ENCODE measurements around the gene YY1. TPM values are rescaled to one million over a fixed set of nuclear protein-coding genes. Genes with fewer than 3 reads are reported as not detected.
"Not testable (repeated sequence)": the region's sequence is repeated elsewhere in the genome, so short reads cannot be mapped to it uniquely, and the experiment has no call there.

YY1 gene
- total RNA-seq, 1 donor from 2014 or later = 42.4 TPM

GRCh38 chr14:100294963-100295330 is 56.0 kb downstream of the YY1 start:
- DNase-seq (ENCODE audit: low spot score in 2 of 2) = no peak
- no peaks in the 10 kb centered on the region for H3K27me3 ChIP-seq
- no peak overlapping the region for H3K4me3 ChIP-seq
- TF ChIP-seq, protein P1, sequence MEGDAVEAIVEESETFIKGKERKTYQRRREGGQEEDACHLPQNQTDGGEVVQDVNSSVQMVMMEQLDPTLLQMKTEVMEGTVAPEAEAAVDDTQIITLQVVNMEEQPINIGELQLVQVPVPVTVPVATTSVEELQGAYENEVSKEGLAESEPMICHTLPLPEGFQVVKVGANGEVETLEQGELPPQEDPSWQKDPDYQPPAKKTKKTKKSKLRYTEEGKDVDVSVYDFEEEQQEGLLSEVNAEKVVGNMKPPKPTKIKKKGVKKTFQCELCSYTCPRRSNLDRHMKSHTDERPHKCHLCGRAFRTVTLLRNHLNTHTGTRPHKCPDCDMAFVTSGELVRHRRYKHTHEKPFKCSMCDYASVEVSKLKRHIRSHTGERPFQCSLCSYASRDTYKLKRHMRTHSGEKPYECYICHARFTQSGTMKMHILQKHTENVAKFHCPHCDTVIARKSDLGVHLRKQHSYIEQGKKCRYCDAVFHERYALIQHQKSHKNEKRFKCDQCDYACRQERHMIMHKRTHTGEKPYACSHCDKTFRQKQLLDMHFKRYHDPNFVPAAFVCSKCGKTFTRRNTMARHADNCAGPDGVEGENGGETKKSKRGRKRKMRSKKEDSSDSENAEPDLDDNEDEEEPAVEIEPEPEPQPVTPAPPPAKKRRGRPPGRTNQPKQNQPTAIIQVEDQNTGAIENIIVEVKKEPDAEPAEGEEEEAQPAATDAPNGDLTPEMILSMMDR (IDR thresholded peaks at IDR 0.05) = no peak
- peaks cover 10 to 26% of the 10 kb centered on the region in 2 donors for H3K36me3 ChIP-seq
- H3K27ac ChIP-seq = peak overlapping the region; percentile 35 to 47
- H3K9me3 ChIP-seq = no peaks in the 10 kb centered on the region
- intact Hi-C loops (cut with DNase I) = no loop called here
- peaks cover 7 to 18% of the 10 kb centered on the region in 2 donors for H3K4me1 ChIP-seq

DNA sequence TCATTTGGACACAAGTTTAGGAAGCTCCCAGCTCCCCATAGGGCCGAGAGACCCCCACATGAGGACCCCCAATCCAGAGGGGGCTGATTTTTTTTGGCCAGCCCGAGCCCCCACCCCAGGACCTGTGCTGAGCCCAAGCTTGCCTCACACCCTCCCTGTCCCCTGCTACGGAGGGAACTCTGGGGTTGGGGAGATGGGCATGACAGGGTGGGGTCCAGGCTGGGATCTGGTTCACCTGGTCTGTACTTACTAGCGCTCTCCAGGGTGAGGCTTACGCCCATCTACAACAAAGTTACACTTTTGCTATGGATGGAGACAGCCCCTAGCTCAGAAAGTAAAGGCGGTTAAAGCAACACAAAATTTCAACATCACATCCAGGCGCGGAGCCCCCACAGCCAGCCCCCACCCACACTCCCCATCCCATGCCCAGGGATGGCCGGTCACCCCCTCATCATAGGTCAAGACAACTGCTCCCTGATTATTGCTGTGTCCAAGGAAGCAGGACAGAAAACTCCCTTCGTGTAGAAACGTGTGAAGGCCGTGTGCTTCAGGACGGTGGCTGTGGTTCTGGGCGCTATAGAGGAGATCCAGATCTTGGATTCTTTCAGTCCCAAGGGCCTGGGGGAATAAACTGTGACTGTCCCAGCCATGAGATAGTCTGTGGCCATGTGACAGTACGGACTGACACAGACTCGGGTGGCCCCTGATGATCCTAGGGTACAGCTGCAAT is 56.6 kb downstream of the YY1 start:
- H3K4me3 ChIP-seq = no peak overlapping the region
- H3K4me1 ChIP-seq = peaks cover 7 to 18% of the 10 kb centered on the region in 2 donors
- TF ChIP-seq, protein P1 (IDR thresholded peaks at IDR 0.05) = no peak
- DNase-seq (ENCODE audit: low spot score in 2 of 2) = no peak
- H3K27ac ChIP-seq = peak overlapping the region; percentile 47 to 82
- no peaks in the 10 kb centered on the region for H3K9me3 ChIP-seq
- H3K27me3 ChIP-seq = no peaks in the 10 kb centered on the region
- intact Hi-C loops (cut with DNase I) = no loop called here
- H3K36me3 ChIP-seq = peaks cover 10 to 24% of the 10 kb centered on the region in 2 donors

DNA sequence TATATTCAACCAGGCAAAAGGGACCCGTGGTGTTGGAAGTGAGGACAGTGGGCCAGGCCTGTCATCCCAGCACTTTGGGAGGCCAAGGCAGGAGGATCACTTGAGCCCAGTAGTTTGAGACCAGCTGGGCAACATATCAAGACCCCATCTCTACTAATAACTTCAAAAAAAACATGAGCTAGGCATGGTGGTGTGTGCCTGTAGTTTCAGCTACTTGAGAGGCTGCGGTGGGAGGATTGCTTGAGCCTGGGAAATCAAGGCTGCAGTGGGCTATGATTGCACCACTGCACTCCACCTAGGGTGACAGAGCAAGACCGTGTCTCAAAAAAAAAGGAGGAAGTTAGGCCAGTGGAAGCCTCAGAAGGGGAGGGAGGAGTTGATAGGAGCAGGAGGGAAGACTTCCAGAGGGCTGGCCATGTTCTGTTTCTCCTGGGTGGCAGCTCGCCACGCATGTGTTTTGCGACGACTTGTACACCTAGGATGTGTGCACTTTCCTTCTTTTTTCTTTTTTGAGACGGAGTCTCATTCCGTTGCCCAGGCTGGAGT is 57.2 kb downstream of the YY1 start:
- Histone ChIP-seq H3K4me1 (peaks cover 7 to 18% of the 10 kb centered on the region in 2 donors), H3K27ac (peak overlapping the region in 1 of 2 donors; percentile 82), H3K36me3 (peaks cover 10 to 18% of the 10 kb centered on the region in 2 donors), H3K9me3 (no peaks in the 10 kb centered on the region), H3K27me3 (no peaks in the 10 kb centered on the region), H3K4me3 (no peak overlapping the region)
- no peak for DNase-seq (ENCODE audit: low spot score in 2 of 2)
- TF ChIP-seq, protein P1 (IDR thresholded peaks at IDR 0.05) = no peak
- intact Hi-C loops (cut with DNase I) = no loop called here

- DNase-seq (ENCODE audit: low spot score in 2 of 2); H3K9me3 ChIP-seq; intact Hi-C loops (cut with DNase I); H3K27me3 ChIP-seq: not testable (repeated sequence)
- peak overlapping the region; percentile 5 to 23 for H3K4me3 ChIP-seq
- peaks cover 6 to 12% of the 10 kb centered on the region in 2 donors for H3K36me3 ChIP-seq
- H3K27ac ChIP-seq = peak overlapping the region; percentile 67 to 82
- peaks cover 7 to 18% of the 10 kb centered on the region in 2 donors for H3K4me1 ChIP-seq
These were observed 57.8 kb downstream of the YY1 start for GRCh38 chr14:100296729-100297128.

- H3K36me3 ChIP-seq = peaks cover 0 to 4% of the 10 kb centered on the region in 2 donors
- peaks cover 7 to 18% of the 10 kb centered on the region in 2 donors for H3K4me1 ChIP-seq
- peak overlapping the region; percentile 5 to 23 for H3K4me3 ChIP-seq
- H3K9me3 ChIP-seq = no peaks in the 10 kb centered on the region
- H3K27me3 ChIP-seq = no peaks in the 10 kb centered on the region
- TF ChIP-seq, protein P1 (IDR thresholded peaks at IDR 0.05) = no peak
- H3K27ac ChIP-seq = peak overlapping the region; percentile 67 to 82
- intact Hi-C loops (cut with DNase I) = no loop called here
- peak; percentile 74 to 85 for DNase-seq (ENCODE audit: low spot score in 2 of 2)
These were observed 58.7 kb downstream of the YY1 start for GRCh38 chr14:100297320-100298300.
